ENCODE data around the gene SYCE1L.

SYCE1L gene

DNA sequence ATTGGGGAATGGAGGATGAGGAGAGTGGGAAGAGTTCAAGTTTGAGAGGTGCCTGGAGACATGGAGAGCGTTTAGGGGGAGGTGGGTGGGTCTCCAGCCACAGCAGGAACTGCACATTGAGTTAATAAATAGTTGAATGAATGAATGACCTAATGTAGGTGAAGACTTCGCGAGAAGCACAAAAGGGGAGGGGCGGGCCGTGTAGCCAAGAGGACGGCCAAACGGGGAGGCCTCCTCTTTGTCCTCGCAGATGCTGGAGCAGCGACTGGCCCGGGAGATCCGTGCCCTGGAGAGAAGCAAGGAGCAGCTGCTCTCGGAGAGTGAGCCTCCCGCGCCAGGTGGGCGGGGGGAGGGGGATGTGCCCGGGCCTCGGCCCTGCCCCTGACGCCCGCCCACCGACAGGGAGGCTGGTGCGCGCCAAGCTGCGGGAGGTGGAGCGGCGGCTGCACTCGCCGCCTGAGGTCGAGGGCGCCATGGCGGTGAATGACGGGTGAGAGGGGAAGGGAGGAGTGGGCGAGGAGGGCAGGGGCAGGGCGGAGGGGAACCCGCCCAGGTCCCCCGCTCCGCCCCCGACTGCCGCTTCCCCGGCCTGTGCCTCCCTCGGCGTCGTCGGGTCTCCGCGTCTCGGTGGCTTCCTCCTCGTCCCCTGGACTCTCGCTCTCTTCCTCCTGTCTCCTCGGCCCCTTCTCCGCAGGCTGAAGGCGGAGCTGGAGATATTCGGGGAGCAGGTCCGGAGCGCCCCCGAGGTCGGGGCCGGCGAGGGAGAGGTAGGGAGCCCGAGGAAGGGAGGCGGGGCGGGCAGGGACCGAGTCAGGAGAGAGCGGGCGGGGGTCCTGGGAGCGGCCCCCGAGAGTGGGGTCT is 12.9 kb downstream of the SYCE1L start (continued):
- TF ChIP-seq, protein P1, sequence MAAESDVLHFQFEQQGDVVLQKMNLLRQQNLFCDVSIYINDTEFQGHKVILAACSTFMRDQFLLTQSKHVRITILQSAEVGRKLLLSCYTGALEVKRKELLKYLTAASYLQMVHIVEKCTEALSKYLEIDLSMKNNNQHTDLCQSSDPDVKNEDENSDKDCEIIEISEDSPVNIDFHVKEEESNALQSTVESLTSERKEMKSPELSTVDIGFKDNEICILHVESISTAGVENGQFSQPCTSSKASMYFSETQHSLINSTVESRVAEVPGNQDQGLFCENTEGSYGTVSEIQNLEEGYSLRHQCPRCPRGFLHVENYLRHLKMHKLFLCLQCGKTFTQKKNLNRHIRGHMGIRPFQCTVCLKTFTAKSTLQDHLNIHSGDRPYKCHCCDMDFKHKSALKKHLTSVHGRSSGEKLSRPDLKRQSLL (tag by site-specific recombination; IDR thresholded peaks at IDR 0.05) = peak; percentile 93
- peak; percentile 40; the same call in 1 of the 2 replicates for TF ChIP-seq ZNF843 (tag by site-specific recombination; IDR thresholded peaks at IDR 0.05)
- peak; percentile 51 for TF ChIP-seq ZBTB17 (tag by site-specific recombination; IDR thresholded peaks at IDR 0.05)
- 0 out of 2 replicates have a peak, but pooled peaks have one; percentile 16 for TF ChIP-seq ZNF785 (tag by site-specific recombination; IDR thresholded peaks at IDR 0.05)
- TF ChIP-seq BCL11B (tag by site-specific recombination; IDR thresholded peaks at IDR 0.05; ENCODE audit: low read depth) = no peak
- TF ChIP-seq ZNF433 (tag by site-specific recombination; IDR thresholded peaks at IDR 0.05; ENCODE audit: low read depth) = no peak
- no peak for TF ChIP-seq ZNF404 (tag by site-specific recombination; IDR thresholded peaks at IDR 0.05)
- no peak for TF ChIP-seq SALL2 (tag by site-specific recombination; IDR thresholded peaks at IDR 0.05; ENCODE audit: borderline replicate concordance)
- TF ChIP-seq, protein P2, sequence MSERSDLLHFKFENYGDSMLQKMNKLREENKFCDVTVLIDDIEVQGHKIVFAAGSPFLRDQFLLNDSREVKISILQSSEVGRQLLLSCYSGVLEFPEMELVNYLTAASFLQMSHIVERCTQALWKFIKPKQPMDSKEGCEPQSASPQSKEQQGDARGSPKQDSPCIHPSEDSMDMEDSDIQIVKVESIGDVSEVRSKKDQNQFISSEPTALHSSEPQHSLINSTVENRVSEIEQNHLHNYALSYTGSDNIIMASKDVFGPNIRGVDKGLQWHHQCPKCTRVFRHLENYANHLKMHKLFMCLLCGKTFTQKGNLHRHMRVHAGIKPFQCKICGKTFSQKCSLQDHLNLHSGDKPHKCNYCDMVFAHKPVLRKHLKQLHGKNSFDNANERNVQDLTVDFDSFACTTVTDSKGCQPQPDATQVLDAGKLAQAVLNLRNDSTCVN (tag by site-specific recombination; optimal IDR thresholded peaks at IDR 0.05) = peak; percentile 77
- peak; percentile 85 for TF ChIP-seq ZBTB20 (tag by site-specific recombination; IDR thresholded peaks at IDR 0.05)
- no peak for TF ChIP-seq ZNF239 (tag by site-specific recombination; IDR thresholded peaks at IDR 0.05)
- TF ChIP-seq SETDB1 (IDR thresholded peaks at IDR 0.05; ENCODE audit: insufficient read length, low read length) = no peak
- TF ChIP-seq ZNF140 (tag by site-specific recombination; IDR thresholded peaks at IDR 0.05) = no peak
- TF ChIP-seq ZNF335 (tag by site-specific recombination; conservative IDR thresholded peaks at IDR 0.05) = peak; percentile 90
- TF ChIP-seq ZNF324 (tag by site-specific recombination; IDR thresholded peaks at IDR 0.05) = 0 out of 2 replicates have a peak, but pooled peaks have one; percentile 13
- no peak for TF ChIP-seq ZNF155 (tag by site-specific recombination; IDR thresholded peaks at IDR 0.05)
- TF ChIP-seq, protein P3, sequence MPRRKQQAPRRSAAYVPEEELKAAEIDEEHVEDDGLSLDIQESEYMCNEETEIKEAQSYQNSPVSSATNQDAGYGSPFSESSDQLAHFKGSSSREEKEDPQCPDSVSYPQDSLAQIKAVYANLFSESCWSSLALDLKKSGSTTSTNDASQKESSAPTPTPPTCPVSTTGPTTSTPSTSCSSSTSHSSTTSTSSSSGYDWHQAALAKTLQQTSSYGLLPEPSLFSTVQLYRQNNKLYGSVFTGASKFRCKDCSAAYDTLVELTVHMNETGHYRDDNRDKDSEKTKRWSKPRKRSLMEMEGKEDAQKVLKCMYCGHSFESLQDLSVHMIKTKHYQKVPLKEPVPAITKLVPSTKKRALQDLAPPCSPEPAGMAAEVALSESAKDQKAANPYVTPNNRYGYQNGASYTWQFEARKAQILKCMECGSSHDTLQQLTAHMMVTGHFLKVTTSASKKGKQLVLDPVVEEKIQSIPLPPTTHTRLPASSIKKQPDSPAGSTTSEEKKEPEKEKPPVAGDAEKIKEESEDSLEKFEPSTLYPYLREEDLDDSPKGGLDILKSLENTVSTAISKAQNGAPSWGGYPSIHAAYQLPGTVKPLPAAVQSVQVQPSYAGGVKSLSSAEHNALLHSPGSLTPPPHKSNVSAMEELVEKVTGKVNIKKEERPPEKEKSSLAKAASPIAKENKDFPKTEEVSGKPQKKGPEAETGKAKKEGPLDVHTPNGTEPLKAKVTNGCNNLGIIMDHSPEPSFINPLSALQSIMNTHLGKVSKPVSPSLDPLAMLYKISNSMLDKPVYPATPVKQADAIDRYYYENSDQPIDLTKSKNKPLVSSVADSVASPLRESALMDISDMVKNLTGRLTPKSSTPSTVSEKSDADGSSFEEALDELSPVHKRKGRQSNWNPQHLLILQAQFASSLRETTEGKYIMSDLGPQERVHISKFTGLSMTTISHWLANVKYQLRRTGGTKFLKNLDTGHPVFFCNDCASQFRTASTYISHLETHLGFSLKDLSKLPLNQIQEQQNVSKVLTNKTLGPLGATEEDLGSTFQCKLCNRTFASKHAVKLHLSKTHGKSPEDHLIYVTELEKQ (tag by site-specific recombination; IDR thresholded peaks at IDR 0.05; ENCODE audit: borderline replicate concordance) = no peak
- TF ChIP-seq, protein P4, sequence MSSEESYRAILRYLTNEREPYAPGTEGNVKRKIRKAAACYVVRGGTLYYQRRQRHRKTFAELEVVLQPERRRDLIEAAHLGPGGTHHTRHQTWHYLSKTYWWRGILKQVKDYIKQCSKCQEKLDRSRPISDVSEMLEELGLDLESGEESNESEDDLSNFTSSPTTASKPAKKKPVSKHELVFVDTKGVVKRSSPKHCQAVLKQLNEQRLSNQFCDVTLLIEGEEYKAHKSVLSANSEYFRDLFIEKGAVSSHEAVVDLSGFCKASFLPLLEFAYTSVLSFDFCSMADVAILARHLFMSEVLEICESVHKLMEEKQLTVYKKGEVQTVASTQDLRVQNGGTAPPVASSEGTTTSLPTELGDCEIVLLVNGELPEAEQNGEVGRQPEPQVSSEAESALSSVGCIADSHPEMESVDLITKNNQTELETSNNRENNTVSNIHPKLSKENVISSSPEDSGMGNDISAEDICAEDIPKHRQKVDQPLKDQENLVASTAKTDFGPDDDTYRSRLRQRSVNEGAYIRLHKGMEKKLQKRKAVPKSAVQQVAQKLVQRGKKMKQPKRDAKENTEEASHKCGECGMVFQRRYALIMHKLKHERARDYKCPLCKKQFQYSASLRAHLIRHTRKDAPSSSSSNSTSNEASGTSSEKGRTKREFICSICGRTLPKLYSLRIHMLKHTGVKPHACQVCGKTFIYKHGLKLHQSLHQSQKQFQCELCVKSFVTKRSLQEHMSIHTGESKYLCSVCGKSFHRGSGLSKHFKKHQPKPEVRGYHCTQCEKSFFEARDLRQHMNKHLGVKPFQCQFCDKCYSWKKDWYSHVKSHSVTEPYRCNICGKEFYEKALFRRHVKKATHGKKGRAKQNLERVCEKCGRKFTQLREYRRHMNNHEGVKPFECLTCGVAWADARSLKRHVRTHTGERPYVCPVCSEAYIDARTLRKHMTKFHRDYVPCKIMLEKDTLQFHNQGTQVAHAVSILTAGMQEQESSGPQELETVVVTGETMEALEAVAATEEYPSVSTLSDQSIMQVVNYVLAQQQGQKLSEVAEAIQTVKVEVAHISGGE (tag by site-specific recombination; conservative IDR thresholded peaks at IDR 0.05; ENCODE audit: low read depth) = no peak
- TF ChIP-seq ZNF530 (tag by site-specific recombination; IDR thresholded peaks at IDR 0.05; ENCODE audit: low read depth) = no peak
- TF ChIP-seq, protein P5, sequence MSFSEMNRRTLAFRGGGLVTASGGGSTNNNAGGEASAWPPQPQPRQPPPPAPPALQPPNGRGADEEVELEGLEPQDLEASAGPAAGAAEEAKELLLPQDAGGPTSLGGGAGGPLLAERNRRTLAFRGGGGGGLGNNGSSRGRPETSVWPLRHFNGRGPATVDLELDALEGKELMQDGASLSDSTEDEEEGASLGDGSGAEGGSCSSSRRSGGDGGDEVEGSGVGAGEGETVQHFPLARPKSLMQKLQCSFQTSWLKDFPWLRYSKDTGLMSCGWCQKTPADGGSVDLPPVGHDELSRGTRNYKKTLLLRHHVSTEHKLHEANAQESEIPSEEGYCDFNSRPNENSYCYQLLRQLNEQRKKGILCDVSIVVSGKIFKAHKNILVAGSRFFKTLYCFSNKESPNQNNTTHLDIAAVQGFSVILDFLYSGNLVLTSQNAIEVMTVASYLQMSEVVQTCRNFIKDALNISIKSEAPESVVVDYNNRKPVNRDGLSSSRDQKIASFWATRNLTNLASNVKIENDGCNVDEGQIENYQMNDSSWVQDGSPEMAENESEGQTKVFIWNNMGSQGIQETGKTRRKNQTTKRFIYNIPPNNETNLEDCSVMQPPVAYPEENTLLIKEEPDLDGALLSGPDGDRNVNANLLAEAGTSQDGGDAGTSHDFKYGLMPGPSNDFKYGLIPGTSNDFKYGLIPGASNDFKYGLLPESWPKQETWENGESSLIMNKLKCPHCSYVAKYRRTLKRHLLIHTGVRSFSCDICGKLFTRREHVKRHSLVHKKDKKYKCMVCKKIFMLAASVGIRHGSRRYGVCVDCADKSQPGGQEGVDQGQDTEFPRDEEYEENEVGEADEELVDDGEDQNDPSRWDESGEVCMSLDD (tag by site-specific recombination; IDR thresholded peaks at IDR 0.05) = 0 out of 2 replicates have a peak, but pooled peaks have one; percentile 62
- TF ChIP-seq SCRT2 (tag by site-specific recombination; IDR thresholded peaks at IDR 0.05) = no peak
- TF ChIP-seq ZXDB (tag by site-specific recombination; IDR thresholded peaks at IDR 0.05) = peak; percentile 86
- TF ChIP-seq ZNF302 (tag by site-specific recombination; IDR thresholded peaks at IDR 0.05; ENCODE audit: low read depth) = no peak
- TF ChIP-seq ZEB2 (tag by site-specific recombination; IDR thresholded peaks at IDR 0.05) = peak; percentile 80
- 0 out of 2 replicates have a peak, but pooled peaks have one; percentile 14 for TF ChIP-seq ZNF76 (tag by site-specific recombination; IDR thresholded peaks at IDR 0.05; ENCODE audit: borderline replicate concordance, low read depth)
